Putamen (tissue), 1 donor: ENCODE data around the gene ANKEF1.

Source experiments
- DNase-seq: peaks from one replicate; pipeline ENCODE4 v3.0.0-alpha.2; 2016; ENCODE audit warnings: low spot score

Gene ANKEF1

GRCh38 chr20:10080574-10080973 is 45.8 kb downstream of the ANKEF1 start:
- DNase-seq = no peak

- no peak for DNase-seq
Observed at GRCh38 chr20:10089871-10090587, 55.2 kb downstream of the ANKEF1 start.

- peak; percentile 37 for DNase-seq
Observed at GRCh38 chr20:10090588-10091166, 55.9 kb downstream of the ANKEF1 start.

- no peak for DNase-seq
Observed at GRCh38 chr20:10093087-10093591, 58.4 kb downstream of the ANKEF1 start.

GRCh38 chr20:10094566-10095173 is 59.9 kb downstream of the ANKEF1 start:
- DNase-seq = no peak

- no peak for DNase-seq
Observed at GRCh38 chr20:10096790-10097189, 62.0 kb downstream of the ANKEF1 start.

- DNase-seq = no peak
Observed at GRCh38 chr20:10105046-10105445, 70.3 kb downstream of the ANKEF1 start.
